UCSD-AML1 (cell line): ENCODE results near the gene TEX10.
"Not testable (repeated sequence)": the region's sequence is repeated elsewhere in the genome, so short reads cannot be mapped to it uniquely, and the experiment has no call there.

Experiments used
- DNase-seq: peaks from one replicate; lab custom pipeline; 2025; ENCODE audit not compliant: unreplicated experiment; lab: John Stamatoyannopoulos, UW

The TEX10 gene

GRCh38 chr9:100350188-100350587 lies 2.6 kb downstream of the TEX10 start:
- no peak for DNase-seq

GRCh38 chr9:100346836-100347235 lies 5.9 kb downstream of the TEX10 start:
- DNase-seq: no peak

DNA sequence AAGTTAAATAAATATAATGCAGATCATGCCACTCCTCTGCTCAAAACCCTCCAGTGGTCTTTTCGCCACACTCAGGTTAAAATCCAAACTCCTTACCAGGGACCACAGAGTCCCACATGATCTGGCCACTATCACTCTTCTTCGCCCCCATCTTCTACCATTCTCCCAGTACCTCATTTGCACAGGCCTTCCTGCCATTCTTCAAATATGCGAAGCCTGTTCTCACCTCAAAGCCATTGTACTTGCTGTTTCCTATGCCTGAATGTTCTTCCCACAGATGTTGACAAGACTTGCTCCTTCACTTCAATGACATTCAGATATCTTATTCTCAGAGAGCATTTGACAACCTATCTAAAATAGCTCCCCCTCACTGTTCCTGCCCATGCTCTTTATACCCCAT lies 10.9 kb downstream of the TEX10 start:
- no peak for DNase-seq

GRCh38 chr9:100340224-100340623 lies 12.5 kb downstream of the TEX10 start:
- DNase-seq: no peak

GRCh38 chr9:100338736-100339135 lies 14.0 kb downstream of the TEX10 start:
- DNase-seq: not testable (repeated sequence)

GRCh38 chr9:100324594-100325200 lies 28.0 kb downstream of the TEX10 start:
- no peak for DNase-seq

DNA sequence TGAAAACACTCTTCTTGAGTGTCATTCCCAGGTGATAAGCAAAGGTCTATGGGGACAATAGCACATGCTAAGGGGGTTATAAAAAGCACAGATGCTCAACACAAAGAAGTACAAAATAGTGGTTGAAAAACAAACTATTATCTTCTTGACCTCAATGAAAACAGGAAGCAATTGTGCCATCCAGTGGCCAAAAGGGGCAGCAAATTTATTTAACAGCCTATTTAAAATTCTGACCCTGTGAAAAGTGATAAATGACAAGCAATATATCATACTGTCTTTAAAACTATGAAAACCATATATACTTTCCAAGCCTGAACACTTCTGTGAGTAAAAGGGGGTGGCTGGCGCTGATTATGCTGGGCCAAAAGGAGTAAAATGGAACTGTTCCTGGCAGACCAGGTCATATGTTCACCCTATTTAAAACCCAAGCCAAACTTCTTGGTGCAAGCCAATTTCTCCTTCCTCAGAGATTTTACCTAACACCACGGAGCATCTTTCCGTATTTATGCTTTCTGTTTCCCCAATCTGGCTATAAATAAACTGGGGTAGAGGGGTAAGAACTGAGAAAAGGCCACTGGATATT lies 29.7 kb downstream of the TEX10 start:
- DNase-seq: no peak

GRCh38 chr9:100317706-100318105 lies 35.0 kb downstream of the TEX10 start:
- no peak for DNase-seq

DNA sequence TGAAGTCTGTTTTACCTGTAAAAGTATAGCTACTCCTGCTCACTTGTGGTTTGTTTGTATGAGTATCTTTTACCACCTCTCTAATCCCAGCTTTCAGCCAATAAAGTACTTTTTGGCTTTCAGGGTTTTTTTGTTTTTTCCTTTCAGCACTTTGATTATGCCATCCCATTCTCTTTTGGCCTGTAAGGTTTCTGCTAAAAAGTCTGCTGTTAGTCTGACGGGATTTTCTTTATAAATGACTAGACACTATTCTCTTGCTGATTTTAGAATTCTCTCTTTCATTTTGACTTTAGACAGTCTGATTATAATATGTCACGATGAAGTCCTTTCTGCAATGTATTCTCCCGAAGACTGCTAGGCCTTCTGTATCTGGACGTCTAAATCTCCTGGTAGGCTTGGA lies 37.2 kb downstream of the TEX10 start:
- no peak for DNase-seq

DNA sequence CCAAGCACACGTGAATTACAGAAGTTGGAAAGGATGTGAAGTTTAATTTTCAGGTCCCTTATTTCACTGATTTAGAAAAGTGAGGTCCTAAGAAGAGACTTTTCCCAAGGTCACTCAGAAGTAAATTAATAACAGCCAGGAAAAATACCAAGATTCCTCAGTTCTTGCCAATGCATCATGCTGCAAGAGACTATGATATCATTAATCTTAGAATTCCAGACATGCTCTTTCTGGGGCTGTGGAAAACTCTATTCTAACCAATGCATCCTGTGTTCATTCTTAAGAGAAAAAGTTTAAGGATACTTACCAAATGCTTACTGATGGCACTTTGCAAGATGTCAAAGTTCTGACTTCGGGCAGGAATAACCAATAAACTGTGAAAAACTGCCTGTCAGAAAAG lies 42.8 kb downstream of the TEX10 start:
- no peak for DNase-seq

DNA sequence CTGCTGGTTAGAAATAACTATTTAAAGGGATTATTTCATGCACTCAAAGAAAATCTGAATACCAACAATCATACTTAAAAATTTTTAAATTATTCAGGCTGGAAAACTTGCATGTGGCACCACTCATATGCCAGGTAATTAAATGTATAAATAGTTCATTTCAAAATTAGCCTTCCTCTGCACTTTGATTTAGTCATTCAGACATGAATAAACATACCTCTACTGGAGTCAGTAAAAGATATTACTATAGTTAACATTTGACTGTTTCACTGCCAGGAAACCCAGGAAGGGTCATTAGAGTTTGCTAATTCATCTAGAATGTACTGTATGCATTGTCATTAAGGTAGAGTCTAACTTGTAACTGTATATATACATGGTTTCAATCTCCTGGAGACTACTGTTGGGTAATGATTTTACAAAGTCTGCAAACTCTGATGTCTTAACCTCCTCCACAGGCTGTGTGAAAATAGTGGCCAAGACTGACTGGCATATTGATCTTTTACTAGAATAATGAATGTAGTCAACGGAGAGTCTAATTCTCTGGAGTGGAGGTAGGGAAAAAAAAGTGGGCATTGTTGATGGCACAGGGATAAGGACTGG lies 43.7 kb downstream of the TEX10 start:
- DNase-seq: no peak

DNA sequence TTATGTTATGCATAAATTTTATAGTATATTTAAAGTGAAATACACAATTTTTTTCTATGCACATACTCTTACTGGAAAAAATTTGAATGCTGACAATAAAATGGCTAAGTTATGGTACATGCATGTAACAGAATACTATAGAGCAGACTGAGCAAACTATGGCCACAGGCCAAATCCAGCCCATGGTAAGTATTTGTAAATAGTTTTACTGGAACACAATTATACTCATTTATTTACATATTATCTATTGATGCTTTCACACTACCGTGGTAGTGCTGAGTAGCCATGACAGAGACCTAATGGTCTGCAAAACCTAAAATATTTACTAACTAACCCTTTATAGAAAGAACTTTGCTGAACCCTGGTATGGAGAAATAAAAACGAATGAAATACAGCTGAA lies 45.7 kb downstream of the TEX10 start:
- no peak for DNase-seq

DNA sequence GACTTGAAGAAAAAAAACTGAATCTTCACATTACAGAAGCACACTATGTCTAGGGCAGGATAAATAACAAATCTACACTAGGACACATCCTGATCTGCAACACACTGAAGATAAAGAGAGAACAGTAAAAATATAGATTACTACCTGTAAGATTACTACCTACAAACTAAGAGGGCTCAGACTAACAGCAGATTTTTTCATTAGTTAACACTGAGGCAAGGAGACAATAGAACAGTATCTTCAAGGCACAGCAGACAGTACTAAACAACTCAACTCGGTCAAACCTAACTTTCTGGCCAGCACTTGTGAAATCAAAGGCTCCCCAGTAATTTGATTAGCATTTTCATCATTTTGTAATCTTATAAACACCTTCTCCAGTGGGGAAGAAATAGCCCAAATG lies 46.5 kb downstream of the TEX10 start:
- DNase-seq: no peak

GRCh38 chr9:100303747-100304146 lies 49.0 kb downstream of the TEX10 start:
- no peak for DNase-seq

- DNase-seq: no peak
Measured at GRCh38 chr9:100298378-100298777, 54.4 kb downstream of the TEX10 start.

DNA sequence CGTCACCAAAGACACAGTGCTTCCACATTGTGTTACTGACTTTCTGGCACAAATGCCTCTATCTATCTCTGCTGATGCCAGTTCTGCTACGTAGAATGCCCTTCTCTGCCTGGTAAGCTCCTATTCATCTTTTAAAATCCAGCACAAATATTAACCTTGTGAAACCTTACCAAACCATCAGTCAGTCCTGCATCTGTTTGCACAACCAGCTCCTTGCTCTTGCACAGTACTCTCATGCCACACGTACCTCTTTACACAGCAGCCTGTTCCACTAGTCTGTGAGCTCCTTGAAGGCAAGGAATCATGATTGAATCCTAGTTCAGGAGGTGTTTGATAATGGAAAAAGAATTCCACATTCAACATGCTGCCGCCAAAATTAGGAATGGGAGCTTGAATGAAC lies 56.3 kb downstream of the TEX10 start:
- no peak for DNase-seq

GRCh38 chr9:100295240-100295639 lies 57.5 kb downstream of the TEX10 start:
- no peak for DNase-seq

DNA sequence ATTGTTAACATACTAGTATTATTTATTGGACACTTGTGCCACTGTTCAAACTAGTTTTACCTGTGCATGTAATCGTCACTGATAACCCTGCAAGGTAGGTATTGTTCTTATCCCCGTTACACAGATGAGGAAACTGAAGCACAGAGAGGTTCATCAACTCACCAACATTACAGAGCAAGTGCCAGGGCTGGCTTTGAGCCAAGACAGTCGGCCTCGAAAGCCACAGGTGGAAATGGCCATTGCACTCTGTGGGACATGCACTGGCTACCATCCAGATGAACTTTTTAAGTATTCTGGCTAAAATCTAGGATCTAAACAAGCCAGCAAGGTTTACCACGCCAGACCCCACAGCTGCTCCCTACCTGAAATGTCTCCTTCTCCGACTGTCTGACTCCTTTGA lies 57.9 kb downstream of the TEX10 start:
- DNase-seq: no peak

DNA sequence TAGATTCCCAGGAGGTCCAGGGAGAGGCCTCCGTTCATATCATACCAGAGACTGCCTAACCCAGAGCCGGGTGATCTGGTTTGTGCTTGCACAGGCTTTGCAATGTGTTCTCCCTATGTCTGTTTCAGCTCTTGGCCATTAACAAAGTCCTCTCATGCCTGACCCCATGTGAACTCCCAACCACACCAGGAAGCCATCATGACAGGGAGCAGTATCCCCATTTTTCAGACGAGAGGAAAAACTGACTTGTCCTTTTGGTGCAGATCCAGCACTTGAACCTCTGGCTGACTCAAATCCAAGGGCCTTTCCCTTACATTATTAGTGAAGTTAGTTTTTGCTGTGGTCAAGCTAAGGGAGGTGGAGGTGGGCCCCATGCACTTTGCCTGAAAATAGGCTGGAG lies 58.4 kb downstream of the TEX10 start:
- no peak for DNase-seq

DNA sequence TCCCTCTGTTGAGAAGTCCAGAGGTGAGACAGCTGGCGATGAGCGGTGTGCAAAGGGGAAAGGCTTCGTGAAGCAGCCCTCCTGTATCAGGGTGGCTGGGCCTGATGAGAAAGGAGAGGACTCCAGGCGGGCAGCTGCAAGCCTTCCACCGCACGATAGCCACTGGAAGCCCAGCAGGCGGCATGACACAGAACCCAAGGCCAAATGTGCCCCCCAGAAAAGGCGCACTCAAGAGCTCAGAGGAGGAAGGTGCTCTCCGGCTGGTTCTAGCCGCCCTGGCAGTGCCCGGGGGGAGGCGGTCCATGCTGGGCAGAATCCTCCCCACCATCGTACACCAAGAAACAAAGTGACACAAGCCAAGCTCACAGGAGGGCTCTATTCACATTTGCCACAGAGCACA lies 60.3 kb downstream of the TEX10 start:
- no peak for DNase-seq

DNA sequence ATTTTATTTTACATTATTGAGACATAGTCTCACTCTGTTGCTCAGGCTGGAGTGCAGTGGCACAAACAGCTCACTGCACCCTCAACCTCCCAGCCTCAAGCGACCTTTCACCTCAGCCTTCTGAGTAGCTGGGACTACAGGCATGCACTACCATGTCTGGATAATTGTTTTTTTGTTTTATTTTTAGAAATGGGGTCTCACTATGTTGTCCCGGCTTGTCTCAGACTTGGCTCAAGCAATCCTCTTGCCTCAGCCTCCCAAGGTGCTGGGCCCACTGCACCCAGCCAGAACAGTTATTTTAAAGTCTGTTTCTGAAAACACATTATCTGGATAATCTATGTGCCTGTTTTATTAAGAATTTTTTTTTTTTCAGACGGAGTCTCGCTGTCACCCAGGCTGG lies 62.0 kb downstream of the TEX10 start:
- DNase-seq: no peak

DNA sequence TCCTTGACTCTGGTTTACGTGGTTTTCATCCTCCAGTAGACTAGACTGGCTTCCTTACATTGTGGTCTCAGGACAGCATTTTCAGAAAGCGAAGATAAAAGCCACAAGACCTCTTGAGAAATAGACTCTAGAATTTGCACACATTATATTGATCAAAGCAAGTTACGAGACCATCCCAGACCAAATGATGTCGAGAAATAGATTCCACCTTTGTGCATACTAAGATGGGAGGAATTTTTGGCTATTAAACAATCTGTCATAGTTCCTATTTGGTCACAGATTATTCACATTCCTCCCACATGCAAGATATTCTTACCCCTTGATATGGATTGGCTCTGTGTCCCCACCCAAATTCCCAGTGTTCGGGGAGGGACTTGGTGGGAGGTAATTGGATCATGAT lies 65.6 kb downstream of the TEX10 start:
- no peak for DNase-seq

GRCh38 chr9:100286257-100286656 lies 66.5 kb downstream of the TEX10 start:
- no peak for DNase-seq
